A673 (cell line): ENCODE data around the gene AJAP1.

ENCODE experiments used
- EZH2 ChIP-seq: fragments of 200-600 bp; sonication (generic); IDR thresholded peaks from 2 replicates; pipeline ENCODE4 v1.6.1; 2017; ENCODE audit warnings: borderline replicate concordance, low read depth, mild to moderate bottlenecking, mixed read lengths, antibody characterized with exemption, low read length; ENCODE audit not compliant: poor library complexity, severe bottlenecking
- TF ChIP-seq, protein P1 (sequence below): fragments of 300-800, 200-600 bp; sonication (generic); conservative IDR thresholded peaks from 2 replicates; pipeline ENCODE4 v1.5.1; 2017; ENCODE audit warnings: low read depth, mild to moderate bottlenecking, antibody characterized with exemption, low read length, moderate library complexity, mixed read lengths

DNA sequence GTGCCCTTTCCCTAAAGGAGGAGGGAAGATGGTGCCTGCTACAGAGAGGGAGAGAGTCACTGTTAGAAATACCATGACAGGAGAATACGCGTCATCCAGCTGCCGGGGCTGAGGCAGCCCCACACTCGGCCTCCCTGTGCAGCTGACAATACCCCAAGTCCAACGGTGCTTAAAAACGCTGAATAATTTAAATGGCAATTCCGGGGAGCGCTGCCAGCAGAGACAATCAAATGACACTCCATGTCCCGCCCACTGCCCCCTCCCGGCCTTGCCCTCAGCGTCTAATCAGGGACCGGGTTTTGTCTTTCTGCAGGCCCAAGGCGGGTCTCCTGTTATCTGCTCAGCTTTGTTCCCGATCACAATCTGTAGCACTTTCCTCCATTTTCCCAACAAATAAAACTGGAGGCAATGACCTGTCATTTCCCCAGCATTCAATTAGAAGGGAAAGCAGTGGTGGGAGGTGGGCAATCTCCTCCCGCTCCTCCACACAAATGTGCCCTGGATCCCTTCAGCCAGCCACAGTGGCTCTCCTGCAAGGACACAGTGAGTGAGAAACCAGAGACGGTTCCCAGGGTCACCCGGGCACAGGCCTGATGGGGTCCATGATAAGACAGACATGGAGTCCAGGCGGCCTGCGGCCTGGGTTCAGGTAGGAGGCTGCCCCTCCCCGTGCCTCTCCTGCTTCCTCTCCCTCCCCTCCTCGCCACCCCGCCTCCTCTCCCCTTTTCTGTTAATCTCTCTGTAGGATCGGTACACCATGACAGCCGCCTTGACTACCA, 42.7 kb upstream of the AJAP1 start:
- TF ChIP-seq, protein P1, sequence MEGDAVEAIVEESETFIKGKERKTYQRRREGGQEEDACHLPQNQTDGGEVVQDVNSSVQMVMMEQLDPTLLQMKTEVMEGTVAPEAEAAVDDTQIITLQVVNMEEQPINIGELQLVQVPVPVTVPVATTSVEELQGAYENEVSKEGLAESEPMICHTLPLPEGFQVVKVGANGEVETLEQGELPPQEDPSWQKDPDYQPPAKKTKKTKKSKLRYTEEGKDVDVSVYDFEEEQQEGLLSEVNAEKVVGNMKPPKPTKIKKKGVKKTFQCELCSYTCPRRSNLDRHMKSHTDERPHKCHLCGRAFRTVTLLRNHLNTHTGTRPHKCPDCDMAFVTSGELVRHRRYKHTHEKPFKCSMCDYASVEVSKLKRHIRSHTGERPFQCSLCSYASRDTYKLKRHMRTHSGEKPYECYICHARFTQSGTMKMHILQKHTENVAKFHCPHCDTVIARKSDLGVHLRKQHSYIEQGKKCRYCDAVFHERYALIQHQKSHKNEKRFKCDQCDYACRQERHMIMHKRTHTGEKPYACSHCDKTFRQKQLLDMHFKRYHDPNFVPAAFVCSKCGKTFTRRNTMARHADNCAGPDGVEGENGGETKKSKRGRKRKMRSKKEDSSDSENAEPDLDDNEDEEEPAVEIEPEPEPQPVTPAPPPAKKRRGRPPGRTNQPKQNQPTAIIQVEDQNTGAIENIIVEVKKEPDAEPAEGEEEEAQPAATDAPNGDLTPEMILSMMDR = no peak
- TF ChIP-seq EZH2 = no peak
